HG02870 (cell line): ENCODE results near the gene EIPR1.

Experiments used
- ATAC-seq: cut with Tn5 transposase; IDR thresholded peaks from one replicate; pipeline ENCODE4 v1.9.1; 2021; ENCODE audit warnings: mild to moderate bottlenecking, moderate library complexity; ENCODE audit not compliant: unreplicated experiment

Gene EIPR1

GRCh38 chr2:3142210-3142609 is 235.4 kb downstream of the EIPR1 start:
- no peak for ATAC-seq

DNA sequence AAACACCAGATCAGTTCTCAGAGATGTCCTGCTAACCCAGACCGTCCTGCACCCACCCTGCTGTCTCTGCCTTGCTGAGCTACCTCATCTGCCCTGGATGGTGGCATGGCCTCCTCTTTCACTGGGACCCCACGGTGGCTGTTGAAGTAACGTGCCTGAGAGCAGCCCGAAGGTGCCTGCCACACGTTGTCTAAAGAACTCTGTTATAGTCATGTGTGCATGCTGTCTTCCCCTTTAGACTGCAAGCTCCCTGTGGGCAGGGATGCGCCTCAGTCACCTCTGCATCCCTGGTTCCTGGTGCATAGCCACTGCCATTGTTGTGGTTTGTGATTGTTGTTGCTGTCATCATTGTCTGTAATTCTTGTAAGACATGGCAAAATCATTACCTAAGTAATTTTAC is 235.9 kb downstream of the EIPR1 start:
- ATAC-seq, result no peak

DNA sequence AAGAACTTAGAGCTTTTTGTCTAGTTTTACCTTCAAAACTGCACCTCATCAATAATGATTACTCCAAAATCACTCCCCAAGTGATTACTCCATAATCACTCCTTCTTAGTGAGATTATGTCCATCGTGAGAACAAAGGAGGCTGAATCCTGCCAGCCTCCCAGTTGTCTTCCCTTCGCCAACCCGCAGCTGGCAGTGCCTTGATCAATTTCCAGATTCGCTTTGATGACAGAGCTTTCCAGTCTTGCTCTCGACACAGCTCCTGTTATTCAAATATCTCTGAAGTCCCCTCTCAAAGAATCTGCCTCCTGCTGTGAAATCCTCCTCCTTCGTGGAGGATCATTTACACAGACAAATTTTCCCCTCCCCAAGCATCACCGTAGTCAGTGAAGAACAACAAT is 237.7 kb downstream of the EIPR1 start:
- no peak for ATAC-seq
